Measurements from ENCODE around the gene PCSK5. TPM values are rescaled to one million over a fixed set of nuclear protein-coding genes. Genes with fewer than 3 reads are reported as not detected.

PCSK5 gene
- total RNA-seq, result 10 to 100 TPM; 22.0 to 37.4 (median 27.8) TPM

DNA sequence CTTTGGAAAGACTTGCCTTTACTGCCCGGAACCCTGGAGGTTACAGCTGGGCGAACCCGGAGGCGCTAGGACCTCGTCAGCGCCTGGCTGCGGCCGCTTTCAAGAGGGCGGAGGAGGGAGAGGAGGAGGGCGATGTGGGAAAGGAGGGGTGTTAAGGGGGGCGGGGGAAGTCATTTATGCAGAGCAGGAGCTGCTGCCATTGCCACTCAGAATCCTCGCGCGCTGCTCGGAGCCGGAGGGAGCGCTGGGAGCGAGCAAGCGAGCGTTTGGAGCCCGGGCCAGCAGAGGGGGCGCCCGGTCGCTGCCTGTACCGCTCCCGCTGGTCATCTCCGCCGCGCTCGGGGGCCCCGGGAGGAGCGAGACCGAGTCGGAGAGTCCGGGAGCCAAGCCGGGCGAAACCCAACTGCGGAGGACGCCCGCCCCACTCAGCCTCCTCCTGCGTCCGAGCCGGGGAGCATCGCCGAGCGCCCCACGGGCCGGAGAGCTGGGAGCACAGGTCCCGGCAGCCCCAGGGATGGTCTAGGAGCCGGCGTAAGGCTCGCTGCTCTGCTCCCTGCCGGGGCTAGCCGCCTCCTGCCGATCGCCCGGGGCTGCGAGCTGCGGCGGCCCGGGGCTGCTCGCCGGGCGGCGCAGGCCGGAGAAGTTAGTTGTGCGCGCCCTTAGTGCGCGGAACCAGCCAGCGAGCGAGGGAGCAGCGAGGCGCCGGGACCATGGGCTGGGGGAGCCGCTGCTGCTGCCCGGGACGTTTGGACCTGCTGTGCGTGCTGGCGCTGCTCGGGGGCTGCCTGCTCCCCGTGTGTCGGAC is at the start of gene PCSK5:
TSS of gene PCSK5 (plus strand) at position 202 of the 805 bp plus-strand sequence. CDS start at position 711, 509 bp downstream.
- WGBS, result 0% methylated on average over 19 of the region's 83 CpGs
- intact Hi-C loops (cut with DNase I), result loop anchor here (5.0 kb wide), 6 partner anchors 62 to 412 kb away; no protein-coding TSS in a partner anchor

GRCh38 chr9:75844321-75844720 is 46.2 kb upstream of the PCSK5 start:
- DNase-seq (ENCODE audit: extremely low spot score), result peak; percentile 19
- Histone ChIP-seq H3K27ac (replicated peaks in 1 of 4) (no peak overlapping the region), H3K4me1 (no peaks in the 10 kb centered on the region), H3K36me3 (no peaks in the 10 kb centered on the region), H3K9me3 (peaks cover 0 to 8% (median 4%) of the 10 kb centered on the region in 4 donors), H3K27me3 (no peaks in the 10 kb centered on the region), H3K4me3 (no peak overlapping the region)
- TF ChIP-seq EP300 (IDR thresholded peaks at IDR 0.05) (no peak), CTCF (IDR thresholded peaks at IDR 0.05) (no peak), POLR2AphosphoS5 (IDR thresholded peaks at IDR 0.05) (no peak), POLR2A (IDR thresholded peaks at IDR 0.05; ENCODE audit: low read depth) (no peak)
- intact Hi-C loops (cut with DNase I), result no loop called here
- 64% methylated on average over 2 of the region's 2 CpGs for WGBS

More for the DNA sequence above, at the start of gene PCSK5:
- Histone ChIP-seq H3K27ac (replicated peaks in 1 of 4) (peak within 1 kb of the TSS; percentile 79 to 95 (median 95)), H3K4me1 (peaks cover 13 to 37% (median 32%) of the 10 kb centered on the region in 4 donors), H3K36me3 (no peaks in the 10 kb centered on the region), H3K9me3 (no peaks in the 10 kb centered on the region), H3K27me3 (no peaks in the 10 kb centered on the region), H3K4me3 (peak within 1 kb of the TSS; percentile 64 to 96 (median 88))
- peak; percentile 97 for DNase-seq (ENCODE audit: extremely low spot score)
- TF ChIP-seq POLR2AphosphoS5 (IDR thresholded peaks at IDR 0.05), result peak; percentile 88 to 98
- TF ChIP-seq CTCF (IDR thresholded peaks at IDR 0.05), result peak in 1 of 3 experiments; percentile 39
- TF ChIP-seq POLR2A (IDR thresholded peaks at IDR 0.05; ENCODE audit: low read depth), result peak; percentile 74
- no peak for TF ChIP-seq EP300 (IDR thresholded peaks at IDR 0.05)

GRCh38 chr9:75845806-75846205 is 44.7 kb upstream of the PCSK5 start:
- intact Hi-C loops (cut with DNase I), result no loop called here
- DNase-seq (ENCODE audit: extremely low spot score), result no peak
- peaks cover 0 to 8% (median 4%) of the 10 kb centered on the region in 4 donors for H3K9me3 ChIP-seq
- H3K4me3 ChIP-seq, result no peak overlapping the region
- no peaks in the 10 kb centered on the region for H3K36me3 ChIP-seq
- H3K4me1 ChIP-seq, result no peaks in the 10 kb centered on the region
- no peak overlapping the region for H3K27ac ChIP-seq (replicated peaks in 1 of 4)
- H3K27me3 ChIP-seq, result no peaks in the 10 kb centered on the region
- TF ChIP-seq EP300 (IDR thresholded peaks at IDR 0.05) (no peak), CTCF (IDR thresholded peaks at IDR 0.05) (no peak), POLR2A (IDR thresholded peaks at IDR 0.05; ENCODE audit: low read depth) (no peak), POLR2AphosphoS5 (IDR thresholded peaks at IDR 0.05) (no peak)
- 75% methylated on average over 2 of the region's 2 CpGs for WGBS

- no peak for TF ChIP-seq POLR2A (IDR thresholded peaks at IDR 0.05; ENCODE audit: low read depth)
- TF ChIP-seq POLR2AphosphoS5 (IDR thresholded peaks at IDR 0.05), result no peak
- no peak for TF ChIP-seq CTCF (IDR thresholded peaks at IDR 0.05)
- no peak for DNase-seq (ENCODE audit: extremely low spot score)
- Histone ChIP-seq H3K36me3 (no peaks in the 10 kb centered on the region), H3K27me3 (no peaks in the 10 kb centered on the region), H3K27ac (replicated peaks in 1 of 4) (no peak overlapping the region), H3K4me3 (no peak overlapping the region), H3K9me3 (peaks cover 0 to 8% (median 4%) of the 10 kb centered on the region in 4 donors), H3K4me1 (no peaks in the 10 kb centered on the region)
- WGBS, result 100% methylated on average over 1 of the region's 1 CpG
- intact Hi-C loops (cut with DNase I), result no loop called here
Measured at GRCh38 chr9:75847085-75847484, 43.4 kb upstream of the PCSK5 start.
